LNCaP clone FGC (cell line): Measurements from ENCODE around the gene CFHR2.

Source experiments
- DNase-seq: peaks from one replicate; pipeline ENCODE4 v3.0.0-alpha.2; 2011; ENCODE audit warnings: low read depth
- H3K4me3 ChIP-seq: 2 replicates; pipeline ENCODE4 v1.5.1; 2011; ENCODE audit warnings: mild to moderate bottlenecking, low read depth, low read length, control low read depth
- CTCF ChIP-seq: IDR thresholded peaks from 2 replicates; pipeline ENCODE4 v1.5.1; 2012; ENCODE audit warnings: mild to moderate bottlenecking; ENCODE audit not compliant: control insufficient read depth, insufficient read depth; ENCODE audit errors: extremely low read depth

The CFHR2 gene

GRCh38 chr1:196951711-196952394 lies 8.3 kb downstream of the CFHR2 start:
- no peak for DNase-seq
- no peak overlapping the region for H3K4me3 ChIP-seq
- no peak for TF ChIP-seq CTCF

GRCh38 chr1:196954778-196955177 lies 11.2 kb downstream of the CFHR2 start:
- DNase-seq = no peak
- H3K4me3 ChIP-seq = no peak overlapping the region
- no peak for TF ChIP-seq CTCF

- H3K4me3 ChIP-seq = no peak overlapping the region
- DNase-seq = no peak
- TF ChIP-seq CTCF = no peak
These were observed 12.4 kb downstream of the CFHR2 start for GRCh38 chr1:196955926-196956325.

- DNase-seq = no peak
- H3K4me3 ChIP-seq = no peak overlapping the region
- TF ChIP-seq CTCF = no peak
These were observed 17.3 kb downstream of the CFHR2 start for GRCh38 chr1:196960854-196961253.

GRCh38 chr1:196970182-196970581 lies 26.6 kb downstream of the CFHR2 start:
- TF ChIP-seq CTCF = no peak
- no peak for DNase-seq
- no peak overlapping the region for H3K4me3 ChIP-seq

DNA sequence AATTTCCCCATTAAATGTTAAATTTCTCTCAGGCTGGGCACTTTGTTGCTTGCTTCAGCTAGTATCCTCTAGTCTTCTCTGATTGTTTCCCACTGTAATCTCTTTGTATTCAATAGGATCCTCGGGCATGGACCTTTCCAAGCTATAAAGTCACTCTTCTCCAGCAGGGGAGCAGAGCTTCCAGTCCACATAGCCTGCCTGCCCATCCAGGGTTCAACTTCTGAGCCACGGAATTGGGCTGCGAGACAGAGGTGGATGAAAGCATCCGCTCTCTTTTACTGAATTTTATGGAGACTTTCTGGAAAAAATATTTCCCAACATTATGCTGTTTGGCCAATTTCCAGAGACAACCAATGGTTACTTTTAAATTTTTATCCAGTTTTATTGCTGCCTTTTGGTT lies 32.7 kb downstream of the CFHR2 start:
- no peak overlapping the region for H3K4me3 ChIP-seq
- no peak for TF ChIP-seq CTCF
- no peak for DNase-seq

GRCh38 chr1:196977278-196977677 lies 33.7 kb downstream of the CFHR2 start, which contains the start of gene CFHR5:
CFHR5 (plus strand) TSS chr1:196977556; CDS start chr1:196977665, 109 bp downstream.
- DNase-seq = peak; percentile 4
- no peak for TF ChIP-seq CTCF
- H3K4me3 ChIP-seq = no peak within 1 kb of the TSS
